GM23338 (cell line): Measurements from ENCODE around the gene ZMYND11.

Source experiments
- CREB1 ChIP-seq: fragments of 250-450 bp; sonication (Bioruptor Pico); IDR thresholded peaks from 2 replicates; pipeline ENCODE4 v1.5.0; 2020; ENCODE audit warnings: low read depth, mild to moderate bottlenecking, moderate library complexity
- CTCF ChIP-seq, 2 experiments: fragments of 200-600 bp in 1 of 2; sonication (generic) in 1 of 2; conservative IDR thresholded peaks; 2 replicates each; pipeline versions ENCODE4 v1.5.1 to v1.6.1; 2016 to 2017; ENCODE audit warnings: antibody characterized with exemption in 2 of 2, low read depth in 2 of 2, mild to moderate bottlenecking in 2 of 2, moderate library complexity in 1 of 2
- EZH2 ChIP-seq: fragments of 200-600 bp; sonication (generic); IDR thresholded peaks from one replicate; pipeline ENCODE4 v1.8.0; 2017; ENCODE audit warnings: antibody characterized with exemption, mild to moderate bottlenecking, low read depth; ENCODE audit not compliant: unreplicated experiment
- POLR2AphosphoS5 ChIP-seq: IDR thresholded peaks from 2 replicates; pipeline ENCODE4 v1.6.1; 2016; ENCODE audit warnings: antibody characterized with exemption, low read depth
- REST ChIP-seq: IDR thresholded peaks from one replicate; pipeline ENCODE4 v1.6.1; 2018; ENCODE audit warnings: antibody characterized with exemption; ENCODE audit not compliant: unreplicated experiment
- STAT1 ChIP-seq: IDR thresholded peaks from one replicate; pipeline ENCODE4 v1.6.1; 2016; ENCODE audit warnings: antibody characterized with exemption; ENCODE audit not compliant: unreplicated experiment

GRCh38 chr10:178208-178607, 43.0 kb downstream of the ZMYND11 start:
- peak in 1 of 2 experiments; percentile 30; a peak in 3 of 4 replicates for TF ChIP-seq CTCF (conservative IDR thresholded peaks at IDR 0.05; ENCODE audit: low read depth in 2 of 2)
- no peak for TF ChIP-seq CREB1
- TF ChIP-seq POLR2AphosphoS5: no peak
- TF ChIP-seq EZH2: no peak
- no peak for TF ChIP-seq REST
- no peak for TF ChIP-seq STAT1
